IPS-20b (cell line): ENCODE results near the gene RAB26.

ENCODE experiments used
- H3K27ac ChIP-seq: one replicate; pipeline ENCODE4 v1.5.1; 2013; ENCODE audit warnings: low read length
- H3K27me3 ChIP-seq: 2 replicates; pipeline ENCODE4 v1.6.1; 2013; ENCODE audit warnings: mild to moderate bottlenecking, low read length, inconsistent platforms; ENCODE audit not compliant: insufficient read depth
- H3K36me3 ChIP-seq: 2 replicates; pipeline ENCODE4 v1.6.1; 2013; ENCODE audit warnings: low read depth, mild to moderate bottlenecking, inconsistent platforms, low read length, moderate library complexity; ENCODE audit not compliant: insufficient read depth
- H3K4me1 ChIP-seq: 2 replicates; pipeline ENCODE4 v1.6.1; 2013; ENCODE audit warnings: mild to moderate bottlenecking, control low read depth, inconsistent platforms, low read length, moderate library complexity; ENCODE audit not compliant: insufficient read depth
- H3K4me3 ChIP-seq: 2 replicates; pipeline ENCODE4 v1.5.1; 2013; ENCODE audit warnings: mild to moderate bottlenecking, low read length, inconsistent platforms
- H3K9ac ChIP-seq: 2 replicates; pipeline ENCODE4 v1.6.1; 2013; ENCODE audit warnings: low read depth, mild to moderate bottlenecking, inconsistent platforms, low read length, moderate library complexity
- H3K9me3 ChIP-seq: 2 replicates; pipeline ENCODE4 v1.6.1; 2013; ENCODE audit warnings: mild to moderate bottlenecking, low read depth, low read length, inconsistent platforms; ENCODE audit not compliant: insufficient read depth

RAB26 gene

GRCh38 chr16:2171601-2172178, 23.3 kb downstream of the RAB26 start:
- no peaks in the 10 kb centered on the region for H3K4me1 ChIP-seq
- no peak overlapping the region for H3K4me3 ChIP-seq
- H3K36me3 ChIP-seq: peaks cover 55% of the 10 kb centered on the region
- no peak overlapping the region for H3K9ac ChIP-seq
- H3K27ac ChIP-seq: no peak overlapping the region
- H3K27me3 ChIP-seq: no peaks in the 10 kb centered on the region
- H3K9me3 ChIP-seq: no peaks in the 10 kb centered on the region

- Histone ChIP-seq H3K4me3 (no peak overlapping the region), H3K27me3 (no peaks in the 10 kb centered on the region), H3K36me3 (peaks cover 49% of the 10 kb centered on the region), H3K4me1 (no peaks in the 10 kb centered on the region), H3K9me3 (no peaks in the 10 kb centered on the region), H3K27ac (no peak overlapping the region), H3K9ac (no peak overlapping the region)
Observed at GRCh38 chr16:2172688-2173335, 24.4 kb downstream of the RAB26 start.

- Histone ChIP-seq H3K27me3 (no peaks in the 10 kb centered on the region), H3K27ac (no peak overlapping the region), H3K36me3 (peaks cover 44% of the 10 kb centered on the region), H3K4me1 (no peaks in the 10 kb centered on the region), H3K4me3 (no peak overlapping the region), H3K9me3 (no peaks in the 10 kb centered on the region), H3K9ac (no peak overlapping the region)
Observed at GRCh38 chr16:2173366-2173765, 24.9 kb downstream of the RAB26 start.

- Histone ChIP-seq H3K9ac (no peak overlapping the region), H3K27ac (no peak overlapping the region), H3K4me1 (no peaks in the 10 kb centered on the region), H3K4me3 (no peak overlapping the region), H3K27me3 (no peaks in the 10 kb centered on the region), H3K9me3 (no peaks in the 10 kb centered on the region), H3K36me3 (peaks cover 43% of the 10 kb centered on the region)
Observed at GRCh38 chr16:2173916-2174315, 25.5 kb downstream of the RAB26 start.

- H3K36me3 ChIP-seq: peaks cover 43% of the 10 kb centered on the region
- H3K4me3 ChIP-seq: no peak overlapping the region
Observed at GRCh38 chr16:2174396-2175131, 26.1 kb downstream of the RAB26 start.

DNA sequence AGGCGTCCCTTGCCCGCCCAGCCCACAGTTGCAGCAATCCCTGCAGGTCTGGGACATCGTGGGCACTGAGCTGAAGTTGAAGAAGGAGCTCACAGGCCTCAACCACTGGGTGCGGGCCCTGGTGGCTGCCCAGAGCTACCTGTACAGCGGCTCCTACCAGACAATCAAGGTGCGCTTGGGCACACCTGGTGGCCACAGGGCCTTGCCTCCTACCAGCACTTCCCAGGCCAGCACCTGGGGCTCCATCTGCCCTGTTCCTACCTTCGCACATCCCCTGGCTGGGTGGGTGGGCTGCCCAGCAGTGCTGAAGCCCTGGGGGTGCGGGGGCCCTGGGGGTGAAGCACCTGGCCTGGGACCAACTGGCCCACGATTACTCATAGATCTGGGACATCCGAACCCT, 27.0 kb downstream of the RAB26 start:
- Histone ChIP-seq H3K9ac (no peak overlapping the region), H3K27me3 (no peaks in the 10 kb centered on the region), H3K4me1 (no peaks in the 10 kb centered on the region), H3K27ac (no peak overlapping the region), H3K9me3 (no peaks in the 10 kb centered on the region), H3K36me3 (peaks cover 43% of the 10 kb centered on the region), H3K4me3 (no peak overlapping the region)

More at GRCh38 chr16:2174396-2175131, 26.1 kb downstream of the RAB26 start:
- H3K27ac ChIP-seq: no peak overlapping the region
- no peaks in the 10 kb centered on the region for H3K9me3 ChIP-seq
- H3K4me1 ChIP-seq: no peaks in the 10 kb centered on the region
- no peak overlapping the region for H3K9ac ChIP-seq
- no peaks in the 10 kb centered on the region for H3K27me3 ChIP-seq

DNA sequence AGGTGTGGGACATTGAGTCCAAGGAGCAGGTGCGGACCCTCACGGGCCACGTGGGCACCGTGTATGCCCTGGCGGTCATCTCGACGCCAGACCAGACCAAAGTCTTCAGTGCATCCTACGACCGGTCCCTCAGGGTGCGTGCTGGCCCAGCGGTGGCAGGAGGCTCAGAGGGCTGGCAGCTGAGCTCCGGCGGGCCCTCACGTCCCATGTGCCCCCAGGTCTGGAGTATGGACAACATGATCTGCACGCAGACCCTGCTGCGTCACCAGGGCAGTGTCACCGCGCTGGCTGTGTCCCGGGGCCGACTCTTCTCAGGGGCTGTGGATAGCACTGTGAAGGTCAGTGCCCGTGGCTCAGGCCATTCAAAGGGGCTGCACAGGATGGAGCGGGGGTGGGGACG, 27.6 kb downstream of the RAB26 start:
- Histone ChIP-seq H3K36me3 (peaks cover 43% of the 10 kb centered on the region), H3K27me3 (no peaks in the 10 kb centered on the region), H3K27ac (no peak overlapping the region)

DNA sequence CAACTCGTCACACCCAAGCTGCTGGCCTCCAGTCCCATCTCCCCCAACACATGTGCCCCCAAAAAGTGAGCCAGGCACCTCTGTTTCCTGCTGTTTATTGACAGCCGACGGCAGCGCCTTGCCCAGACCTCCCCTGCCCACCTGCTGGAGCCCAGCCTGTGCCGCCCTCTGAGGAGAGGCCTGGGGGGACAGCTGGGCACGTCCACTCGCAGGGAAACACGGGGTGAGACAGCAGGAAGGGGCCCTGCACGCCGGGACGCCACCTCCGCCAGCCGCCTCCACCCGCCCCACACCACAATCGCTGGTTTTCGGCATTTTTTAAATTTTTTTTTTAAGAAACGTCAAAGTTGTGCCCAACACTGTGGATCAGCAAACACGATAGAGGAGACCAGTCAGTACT, 28.7 kb downstream of the RAB26 start:
- no peak overlapping the region for H3K9ac ChIP-seq
- no peaks in the 10 kb centered on the region for H3K27me3 ChIP-seq
- no peaks in the 10 kb centered on the region for H3K4me1 ChIP-seq
- H3K4me3 ChIP-seq: no peak overlapping the region
- no peak overlapping the region for H3K27ac ChIP-seq
- no peaks in the 10 kb centered on the region for H3K9me3 ChIP-seq
- H3K36me3 ChIP-seq: peaks cover 36% of the 10 kb centered on the region

More for the DNA sequence above, 27.6 kb downstream of the RAB26 start:
- Histone ChIP-seq H3K4me3 (no peak overlapping the region), H3K9me3 (no peaks in the 10 kb centered on the region), H3K4me1 (no peaks in the 10 kb centered on the region), H3K9ac (no peak overlapping the region)

GRCh38 chr16:2177561-2177960, 29.1 kb downstream of the RAB26 start:
- Histone ChIP-seq H3K4me1 (no peaks in the 10 kb centered on the region), H3K27me3 (no peaks in the 10 kb centered on the region), H3K4me3 (no peak overlapping the region), H3K27ac (no peak overlapping the region), H3K9me3 (no peaks in the 10 kb centered on the region), H3K36me3 (peaks cover 34% of the 10 kb centered on the region), H3K9ac (no peak overlapping the region)

DNA sequence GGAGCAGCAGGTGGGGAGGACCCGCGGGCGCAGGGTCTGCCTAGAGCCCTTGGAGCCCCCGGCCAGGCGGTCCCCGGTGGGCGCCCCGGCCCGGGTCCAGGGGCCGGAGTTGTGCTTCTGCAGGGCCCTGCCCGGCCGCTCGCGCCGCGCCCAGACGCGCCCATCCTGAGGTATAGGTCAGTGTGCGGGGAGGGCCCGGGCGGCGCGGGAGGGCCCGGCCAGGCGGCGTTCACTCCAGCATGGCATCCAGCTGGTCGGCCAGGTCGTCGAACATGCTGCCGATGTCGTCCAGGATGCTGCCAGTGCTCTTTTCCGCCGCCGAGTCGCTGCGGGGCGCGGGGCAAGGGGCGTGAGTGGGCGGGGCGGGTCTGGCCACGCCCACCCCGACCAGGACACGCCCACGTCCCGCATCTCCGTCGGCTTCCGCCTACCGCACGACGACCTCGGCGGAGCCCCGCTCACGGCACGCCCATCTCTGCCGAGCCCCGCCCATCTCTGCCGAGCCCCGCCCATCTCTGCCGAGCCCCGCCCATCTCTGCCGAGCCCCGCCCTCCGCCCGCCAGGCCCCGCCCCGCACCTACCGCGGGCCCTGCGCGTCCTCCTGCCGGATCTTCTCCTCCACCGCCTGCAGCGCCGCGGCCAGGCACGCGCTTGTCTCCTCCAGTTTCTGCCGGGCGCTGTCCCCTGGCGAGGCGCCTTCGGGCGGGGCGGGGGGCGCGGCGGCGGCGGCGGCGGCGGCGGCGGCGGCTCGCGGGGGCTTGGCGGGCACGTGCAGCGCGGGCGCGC, 30.1 kb downstream of the RAB26 start:
- H3K9ac ChIP-seq: no peak overlapping the region
- no peak overlapping the region for H3K4me3 ChIP-seq
- H3K27ac ChIP-seq: no peak overlapping the region
- H3K36me3 ChIP-seq: peaks cover 27% of the 10 kb centered on the region
- H3K9me3 ChIP-seq: no peaks in the 10 kb centered on the region
- no peaks in the 10 kb centered on the region for H3K27me3 ChIP-seq
- H3K4me1 ChIP-seq: no peaks in the 10 kb centered on the region

- peaks cover 23% of the 10 kb centered on the region for H3K36me3 ChIP-seq
- H3K9me3 ChIP-seq: no peaks in the 10 kb centered on the region
- no peaks in the 10 kb centered on the region for H3K27me3 ChIP-seq
- no peak overlapping the region for H3K27ac ChIP-seq
- H3K4me3 ChIP-seq: no peak overlapping the region
- no peaks in the 10 kb centered on the region for H3K4me1 ChIP-seq
- H3K9ac ChIP-seq: no peak overlapping the region
Observed at GRCh38 chr16:2179107-2179501, 30.7 kb downstream of the RAB26 start.
